CD14-positive monocyte (primary cell): Measurements from ENCODE around the gene MACC1. TPM values are rescaled to one million over a fixed set of nuclear protein-coding genes. Genes with fewer than 3 reads are reported as not detected.
"Not testable (repeated sequence)": the region's sequence is repeated elsewhere in the genome, so short reads cannot be mapped to it uniquely, and the experiment has no call there.

Experiments used
- DNase-seq, 3 donors: peaks; one replicate each; pipeline ENCODE4 v3.0.0-alpha.2; 2011 to 2022
- H2AFZ ChIP-seq: 2 replicates; pipeline ENCODE4 v1.6.0; 2012; ENCODE audit warnings: mild to moderate bottlenecking, low read depth, low read length, inconsistent platforms; ENCODE audit not compliant: insufficient read depth, poor library complexity, severe bottlenecking
- H3K27ac ChIP-seq, 2 donors: 1 replicate in 1 of 2; 2 replicates in 1 of 2; pipeline ENCODE4 v1.5.1; 2012 to 2013; ENCODE audit warnings: low read length in 2 of 2, control low read depth in 1 of 2, inconsistent platforms in 1 of 2, low read depth in 1 of 2, mild to moderate bottlenecking in 1 of 2
- H3K27me3 ChIP-seq, 2 donors: one replicate each; pipeline versions ENCODE4 v1.6.0 to v1.6.1; 2011 to 2013; ENCODE audit warnings: low read length in 2 of 2; ENCODE audit not compliant: control insufficient read depth in 2 of 2, insufficient read depth in 2 of 2
- H3K36me3 ChIP-seq, 2 donors: replicated peaks in 1 of 2; 1 replicate in 1 of 2; 2 replicates in 1 of 2; pipeline versions ENCODE4 v1.5.1 to v1.6.1; 2012 to 2013; ENCODE audit warnings: low read length in 2 of 2, control low read depth in 1 of 2, inconsistent platforms in 1 of 2, mild to moderate bottlenecking in 1 of 2; ENCODE audit not compliant: insufficient read depth in 2 of 2, control insufficient read depth in 1 of 2
- H3K4me1 ChIP-seq, 2 donors: 1 replicate in 1 of 2; 2 replicates in 1 of 2; pipeline versions ENCODE4 v1.5.1 to v1.6.1; 2012 to 2013; ENCODE audit warnings: low read length in 2 of 2, control low read depth in 1 of 2, inconsistent platforms in 1 of 2, mild to moderate bottlenecking in 1 of 2, moderate library complexity in 1 of 2; ENCODE audit not compliant: insufficient read depth in 2 of 2, control insufficient read depth in 1 of 2
- H3K4me2 ChIP-seq: replicated peaks from 2 replicates; pipeline ENCODE3; 2012; ENCODE audit warnings: low read length, moderate library complexity, mild to moderate bottlenecking; ENCODE audit not compliant: poor library complexity, severe bottlenecking; ENCODE audit errors: extremely low read depth
- H3K4me3 ChIP-seq, 3 experiments: fragments of 200-600 bp in 1 of 3; sonication (generic) in 1 of 3; replicated peaks in 1 of 3; 1 replicate in 2 of 3; 2 replicates in 1 of 3; pipeline ENCODE4 v1.5.1; 2011 to 2013; ENCODE audit warnings: low read length in 3 of 3, mild to moderate bottlenecking in 3 of 3, control low read depth in 2 of 3, low read depth in 2 of 3, inconsistent platforms in 1 of 3, moderate library complexity in 1 of 3
- H3K79me2 ChIP-seq: 2 replicates; pipeline ENCODE4 v1.6.0; 2012; ENCODE audit warnings: mild to moderate bottlenecking, control low read depth, inconsistent platforms, low read length, moderate library complexity; ENCODE audit not compliant: insufficient read depth
- H3K9ac ChIP-seq: 2 replicates; pipeline ENCODE4 v1.6.0; 2017; ENCODE audit warnings: low read length, mild to moderate bottlenecking; ENCODE audit not compliant: insufficient read depth, poor library complexity, severe bottlenecking
- H3K9me3 ChIP-seq, 2 donors: replicated peaks in 1 of 2; 1 replicate in 1 of 2; 2 replicates in 1 of 2; pipeline versions ENCODE4 v1.5.1 to v1.6.1; 2012 to 2013; ENCODE audit warnings: low read length in 2 of 2, control low read depth in 1 of 2; ENCODE audit not compliant: control insufficient read depth in 1 of 2, insufficient read depth in 1 of 2
- H4K20me1 ChIP-seq: 2 replicates; pipeline ENCODE4 v1.6.0; 2012; ENCODE audit warnings: mild to moderate bottlenecking, low read length, control low read depth, moderate library complexity; ENCODE audit not compliant: insufficient read depth
- H3K27ac Mint-ChIP-seq, 7 donors: one replicate each; pipeline ENCODE4 v1.8.0; 2020; ENCODE audit warnings: mild to moderate bottlenecking in 7 of 7, mixed read lengths in 7 of 7, moderate library complexity in 6 of 7, inconsistent platforms in 2 of 7
- H3K27me3 Mint-ChIP-seq, 3 donors: one replicate each; pipeline ENCODE4 v1.8.0; 2021 to 2022; ENCODE audit warnings: low read depth in 3 of 3, mild to moderate bottlenecking in 3 of 3, mixed read lengths in 3 of 3, moderate library complexity in 3 of 3, inconsistent platforms in 1 of 3
- H3K36me3 Mint-ChIP-seq, 2 donors: one replicate each; pipeline ENCODE4 v1.8.0; 2020; ENCODE audit warnings: mixed read lengths in 2 of 2, inconsistent platforms in 1 of 2, mild to moderate bottlenecking in 1 of 2
- H3K4me1 Mint-ChIP-seq: one replicate; pipeline ENCODE4 v1.8.0; 2020; ENCODE audit warnings: mild to moderate bottlenecking, mixed read lengths
- H3K4me3 Mint-ChIP-seq, 2 donors: one replicate each; pipeline ENCODE4 v1.8.0; 2020; ENCODE audit warnings: mild to moderate bottlenecking in 2 of 2, mixed read lengths in 2 of 2, moderate library complexity in 1 of 2
- H3K9me3 Mint-ChIP-seq, 7 donors: one replicate each; pipeline ENCODE4 v1.8.0; 2020 to 2022; ENCODE audit warnings: mixed read lengths in 7 of 7, mild to moderate bottlenecking in 6 of 7, moderate library complexity in 6 of 7, inconsistent platforms in 2 of 7
- CTCF ChIP-seq: fragments of 200-600 bp; IDR thresholded peaks from one replicate; pipeline ENCODE4 v1.8.0; 2022; ENCODE audit warnings: antibody characterized with exemption, mild to moderate bottlenecking
- WGBS: methylation state at CpG from one replicate; pipeline ENCODE4 v1.1.5; 2013; ENCODE audit warnings: missing lambda C conversion rate; ENCODE audit not compliant: insufficient coverage; 5-methylcytosine and 5-hydroxymethylcytosine counted together
- intact Hi-C, 2 donors: fragments of 100-400 bp; cut with micrococcal nuclease; formaldehyde crosslinking; loops; one replicate each; pipeline versions ENCODE4 v1.15.0 to v1.15.1; 2023
- polyA plus RNA-seq, 3 donors: library from polyadenylated mRNA; depleted of rRNA in 1 of 3; unstranded in 2 of 3; stranded (reverse) in 1 of 3; fragments of 300-500 nt in 2 of 3; fragments of >200 nt in 1 of 3; fragmentation: Illumina TruSeq in 2 of 3; gene quantifications; 1 replicate in 2 of 3; 2 replicates in 1 of 3; pipeline ENCODE4 v1.2.3, GENCODE V29; 2012 to 2021

MACC1 gene
- polyA plus RNA-seq, 3 donors: not detected

- Histone ChIP-seq H4K20me1 (no peaks in the 10 kb centered on the region), H3K4me1 (no peaks in the 10 kb centered on the region), H3K27ac (no peak overlapping the region), H3K79me2 (no peaks in the 10 kb centered on the region), H3K9ac (no peak overlapping the region), H3K27me3 (no peaks in the 10 kb centered on the region), H3K36me3 (no peaks in the 10 kb centered on the region), H3K4me3 (no peak overlapping the region), H3K4me2 (no peak overlapping the region), H3K9me3 (peaks cover 3 to 14% of the 10 kb centered on the region in 2 donors), H2AFZ (no peak overlapping the region)
- H3K36me3 Mint-ChIP-seq: no peaks in the 10 kb centered on the region
- no peak overlapping the region for H3K4me3 Mint-ChIP-seq
- DNase-seq: no peak
- intact Hi-C loops: loop anchor here in 1 of 2 donors (10.0 kb wide), 2 partner anchors 96 to 386 kb away; no protein-coding TSS in a partner anchor
- no peaks in the 10 kb centered on the region for H3K4me1 Mint-ChIP-seq
- H3K27ac Mint-ChIP-seq: no peak overlapping the region
- no peaks in the 10 kb centered on the region for H3K27me3 Mint-ChIP-seq
- 92% methylated on average over 5 of the region's 6 CpGs for WGBS
- H3K9me3 Mint-ChIP-seq: peaks cover 10 to 23% (median 18%) of the 10 kb centered on the region in 7 donors
- no peak for TF ChIP-seq CTCF
Observed at GRCh38 chr7:20208651-20209307, 8.4 kb downstream of the MACC1 start.

DNA sequence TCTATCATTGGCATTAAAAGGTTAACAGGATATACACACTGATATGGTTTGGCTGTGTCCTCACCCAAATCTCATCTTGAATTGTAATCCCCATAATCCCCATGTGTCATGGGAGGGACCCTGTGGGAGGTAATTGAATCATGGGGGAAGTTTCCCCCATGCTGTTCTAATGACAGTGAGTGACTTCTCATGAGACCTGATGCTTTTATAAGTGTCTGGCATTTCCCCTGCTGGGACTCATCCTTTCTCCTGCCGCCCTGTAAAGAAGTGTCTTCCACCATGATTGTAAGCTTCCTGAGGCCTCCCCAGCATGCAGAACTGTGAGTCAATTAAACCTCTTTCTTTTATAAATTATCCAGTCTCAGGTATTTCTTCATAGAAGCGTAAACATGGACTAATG lies 9.4 kb downstream of the MACC1 start:
- H3K4me3 ChIP-seq, H3K9ac ChIP-seq, H3K27me3 ChIP-seq, H3K4me3 Mint-ChIP-seq, H2AFZ ChIP-seq, H3K79me2 ChIP-seq, H3K4me1 Mint-ChIP-seq, H3K36me3 ChIP-seq, H3K27me3 Mint-ChIP-seq, H3K4me1 ChIP-seq, H3K27ac ChIP-seq, H4K20me1 ChIP-seq, H3K36me3 Mint-ChIP-seq, H3K4me2 ChIP-seq: not testable (repeated sequence)
- WGBS: 100% methylated on average over 2 of the region's 2 CpGs
- H3K9me3 ChIP-seq: peaks cover 3 to 14% of the 10 kb centered on the region in 2 donors
- intact Hi-C loops: loop anchor here in 1 of 2 donors (10.0 kb wide), 2 partner anchors 97 to 387 kb away; no protein-coding TSS in a partner anchor
- peak overlapping the region in 1 of 7 donors; percentile 71 for H3K27ac Mint-ChIP-seq
- DNase-seq: peak in 1 of 3 donors; percentile 55
- peaks cover 10 to 23% (median 18%) of the 10 kb centered on the region in 7 donors for H3K9me3 Mint-ChIP-seq
